HepG2 (cell line): ENCODE data around the gene MYO1E. TPM values are rescaled to one million over a fixed set of nuclear protein-coding genes. Genes with fewer than 3 reads are reported as not detected.

ENCODE experiments used
- EHMT2 ChIP-seq: fragments of 200-600 bp; sonication (generic); IDR thresholded peaks from 2 replicates; pipeline ENCODE4 v1.7.0; 2017; ENCODE audit warnings: antibody characterized with exemption, low read depth, low read length, borderline replicate concordance
- ETV5 ChIP-seq: IDR thresholded peaks from 2 replicates; pipeline ENCODE4 v1.6.1; 2018; ENCODE audit warnings: missing biosample characterization, missing genetic modification reagents, inconsistent platforms, borderline replicate concordance
- FIP1L1 ChIP-seq: fragments of 200-400 bp; formaldehyde crosslinking; IDR thresholded peaks from 2 replicates; pipeline ENCODE4 v1.6.1; 2018; ENCODE audit warnings: low read depth, mild to moderate bottlenecking, low read length, moderate library complexity, borderline replicate concordance; ENCODE audit not compliant: insufficient read depth
- GATA4 ChIP-seq: sonication (generic); IDR thresholded peaks from 2 replicates; pipeline ENCODE4 v1.6.1; 2016; ENCODE audit warnings: antibody characterized with exemption, low read depth, borderline replicate concordance
- GMEB1 ChIP-seq: sonication (generic); formaldehyde crosslinking; IDR thresholded peaks from 2 replicates; pipeline ENCODE4 v1.5.1; 2020; ENCODE audit warnings: missing genetic modification reagents, mild to moderate bottlenecking, borderline replicate concordance
- KMT2A ChIP-seq: sonication (generic); formaldehyde crosslinking; IDR thresholded peaks from 2 replicates; pipeline ENCODE4 v1.4.0; 2020; ENCODE audit warnings: missing genetic modification reagents
- PCBP1 ChIP-seq: fragments of 200-400 bp; formaldehyde crosslinking; IDR thresholded peaks from 2 replicates; pipeline ENCODE4 v1.6.1; 2017; ENCODE audit warnings: mild to moderate bottlenecking, low read depth, low read length, borderline replicate concordance
- SIX4 ChIP-seq: sonication (generic); formaldehyde crosslinking; IDR thresholded peaks from 2 replicates; pipeline ENCODE4 v1.4.0; 2020; ENCODE audit warnings: missing genetic modification reagents
- SP140L ChIP-seq: sonication (generic); formaldehyde crosslinking; IDR thresholded peaks from 2 replicates; pipeline ENCODE4 v1.4.0; 2020; ENCODE audit warnings: missing genetic modification reagents, borderline replicate concordance
- TBX3 ChIP-seq: fragments of 450-650 bp; IDR thresholded peaks from 2 replicates; pipeline ENCODE4 v1.6.1; 2017; ENCODE audit warnings: antibody characterized with exemption, mild to moderate bottlenecking, inconsistent platforms, borderline replicate concordance
- TEAD3 ChIP-seq: optimal IDR thresholded peaks from 2 replicates; pipeline ENCODE3; 2016; ENCODE audit warnings: borderline replicate concordance
- ZBTB1 ChIP-seq: sonication (generic); formaldehyde crosslinking; IDR thresholded peaks from 2 replicates; pipeline ENCODE4 v1.4.0; 2020; ENCODE audit warnings: missing genetic modification reagents, borderline replicate concordance
- ZFP36L1 ChIP-seq: sonication (generic); formaldehyde crosslinking; IDR thresholded peaks from 2 replicates; pipeline ENCODE4 v1.8.0; 2022; ENCODE audit warnings: mild to moderate bottlenecking, missing genetic modification reagents, moderate library complexity
- ZMAT3 ChIP-seq: sonication (generic); formaldehyde crosslinking; conservative IDR thresholded peaks from 2 replicates; pipeline ENCODE4 v1.7.0; 2021; ENCODE audit warnings: missing genetic modification reagents
- ZNF232 ChIP-seq: sonication (generic); formaldehyde crosslinking; IDR thresholded peaks from 2 replicates; pipeline ENCODE4 v1.4.0; 2020; ENCODE audit warnings: missing genetic modification reagents, borderline replicate concordance
- ZNF292 ChIP-seq: sonication (generic); formaldehyde crosslinking; IDR thresholded peaks from 2 replicates; pipeline ENCODE4 v1.8.1; 2022; ENCODE audit warnings: mild to moderate bottlenecking, low read depth, missing genetic modification reagents, borderline replicate concordance
- ZNF382 ChIP-seq: sonication (generic); formaldehyde crosslinking; IDR thresholded peaks from 2 replicates; pipeline ENCODE4 v1.5.0; 2020; ENCODE audit warnings: missing genetic modification reagents, mild to moderate bottlenecking, borderline replicate concordance
- ZNF383 ChIP-seq: sonication (generic); formaldehyde crosslinking; IDR thresholded peaks from 2 replicates; pipeline ENCODE4 v1.4.0; 2020; ENCODE audit warnings: missing genetic modification reagents, mild to moderate bottlenecking, borderline replicate concordance
- ZNF446 ChIP-seq: sonication (generic); formaldehyde crosslinking; IDR thresholded peaks from 2 replicates; pipeline ENCODE4 v1.5.0; 2020; ENCODE audit warnings: mild to moderate bottlenecking, missing genetic modification reagents
- polyA plus RNA-seq, 8 experiments: library from polyadenylated mRNA; depleted of rRNA in 3 of 8; stranded (reverse) in 7 of 8; unstranded in 1 of 8; fragments of >200 nt; fragmentation: Illumina TruSeq in 4 of 8; extraction: Trizol in 4 of 8; gene quantifications; 2 replicates each; pipeline versions ENCODE4 v1.2.1 to v1.2.3, GENCODE V29; 2011 to 2016; ENCODE audit warnings: low read depth in 4 of 8, missing spikeins in 1 of 8, mixed read lengths in 1 of 8; ENCODE audit not compliant: insufficient read depth in 1 of 8
- total RNA-seq, 5 experiments: library from RNA; depleted of rRNA; stranded (reverse); fragments of >200 nt; fragmentation: Illumina TruSeq; extraction: Trizol; gene quantifications; 2 replicates each; pipeline ENCODE4 v1.2.3, GENCODE V29; 2016; ENCODE audit warnings: low read depth in 1 of 5
- TF ChIP-seq, protein P1 (sequence below): sonication (generic); formaldehyde crosslinking; IDR thresholded peaks from 2 replicates; pipeline ENCODE4 v1.4.0; 2020; ENCODE audit warnings: missing genetic modification reagents, borderline replicate concordance
- TF ChIP-seq, protein P2 (sequence below): sonication (generic); formaldehyde crosslinking; IDR thresholded peaks from 2 replicates; pipeline ENCODE4 v1.8.1; 2023; ENCODE audit warnings: mild to moderate bottlenecking, missing genetic modification reagents

Gene MYO1E
- total and polyA plus RNA-seq, 2 of the 13 experiments (the other 11 are each of a cell fraction or from before 2014, with no cell fraction given) = 15.7 to 25.1 TPM

DNA sequence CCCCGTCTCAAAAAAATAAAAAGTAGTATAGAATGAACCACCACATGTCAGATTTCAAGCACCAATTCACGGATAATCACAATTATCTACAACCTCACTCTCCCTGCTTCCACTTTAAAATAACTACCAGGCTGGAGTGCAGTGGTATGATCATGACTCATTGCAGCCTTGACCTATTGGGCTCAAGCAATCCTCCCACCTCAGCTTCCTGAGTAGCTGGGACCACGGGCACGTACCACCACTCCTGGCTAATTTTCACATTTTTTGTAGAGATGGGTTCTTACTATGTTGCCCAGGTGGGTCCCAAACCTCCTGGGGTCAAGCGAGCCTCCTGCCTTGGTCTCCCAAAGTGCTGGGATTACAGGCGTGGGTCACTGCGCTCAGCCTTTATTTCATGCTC lies 204.1 kb downstream of the MYO1E start (continued):
- TF ChIP-seq GMEB1 (CRISPR knock-in tag) (no peak), ZFP36L1 (CRISPR knock-in tag) (no peak), SP140L (no peak), TBX3 (no peak), ZNF292 (CRISPR knock-in tag) (no peak), TEAD3 (CRISPR knock-in tag) (peak; percentile 69), ETV5 (peak; percentile 71; the same call in 1 of the 2 replicates), ZNF382 (CRISPR knock-in tag) (no peak), GATA4 (no peak), EHMT2 (no peak), PCBP1 (no peak), ZNF232 (CRISPR knock-in tag) (no peak), ZNF446 (no peak), SIX4 (CRISPR knock-in tag) (no peak), ZBTB1 (CRISPR knock-in tag) (no peak), ZNF383 (CRISPR knock-in tag) (no peak), ZMAT3 (CRISPR knock-in tag) (no peak), FIP1L1 (no peak), KMT2A (CRISPR knock-in tag) (no peak)
- TF ChIP-seq, protein P1, sequence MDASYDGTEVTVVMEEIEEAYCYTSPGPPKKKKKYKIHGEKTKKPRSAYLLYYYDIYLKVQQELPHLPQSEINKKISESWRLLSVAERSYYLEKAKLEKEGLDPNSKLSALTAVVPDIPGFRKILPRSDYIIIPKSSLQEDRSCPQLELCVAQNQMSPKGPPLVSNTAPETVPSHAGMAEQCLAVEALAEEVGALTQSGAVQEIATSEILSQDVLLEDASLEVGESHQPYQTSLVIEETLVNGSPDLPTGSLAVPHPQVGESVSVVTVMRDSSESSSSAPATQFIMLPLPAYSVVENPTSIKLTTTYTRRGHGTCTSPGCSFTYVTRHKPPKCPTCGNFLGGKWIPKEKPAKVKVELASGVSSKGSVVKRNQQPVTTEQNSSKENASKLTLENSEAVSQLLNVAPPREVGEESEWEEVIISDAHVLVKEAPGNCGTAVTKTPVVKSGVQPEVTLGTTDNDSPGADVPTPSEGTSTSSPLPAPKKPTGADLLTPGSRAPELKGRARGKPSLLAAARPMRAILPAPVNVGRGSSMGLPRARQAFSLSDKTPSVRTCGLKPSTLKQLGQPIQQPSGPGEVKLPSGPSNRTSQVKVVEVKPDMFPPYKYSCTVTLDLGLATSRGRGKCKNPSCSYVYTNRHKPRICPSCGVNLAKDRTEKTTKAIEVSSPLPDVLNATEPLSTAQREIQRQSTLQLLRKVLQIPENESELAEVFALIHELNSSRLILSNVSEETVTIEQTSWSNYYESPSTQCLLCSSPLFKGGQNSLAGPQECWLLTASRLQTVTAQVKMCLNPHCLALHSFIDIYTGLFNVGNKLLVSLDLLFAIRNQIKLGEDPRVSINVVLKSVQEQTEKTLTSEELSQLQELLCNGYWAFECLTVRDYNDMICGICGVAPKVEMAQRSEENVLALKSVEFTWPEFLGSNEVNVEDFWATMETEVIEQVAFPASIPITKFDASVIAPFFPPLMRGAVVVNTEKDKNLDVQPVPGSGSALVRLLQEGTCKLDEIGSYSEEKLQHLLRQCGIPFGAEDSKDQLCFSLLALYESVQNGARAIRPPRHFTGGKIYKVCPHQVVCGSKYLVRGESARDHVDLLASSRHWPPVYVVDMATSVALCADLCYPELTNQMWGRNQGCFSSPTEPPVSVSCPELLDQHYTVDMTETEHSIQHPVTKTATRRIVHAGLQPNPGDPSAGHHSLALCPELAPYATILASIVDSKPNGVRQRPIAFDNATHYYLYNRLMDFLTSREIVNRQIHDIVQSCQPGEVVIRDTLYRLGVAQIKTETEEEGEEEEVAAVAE (CRISPR knock-in tag) = no peak
- TF ChIP-seq, protein P2, sequence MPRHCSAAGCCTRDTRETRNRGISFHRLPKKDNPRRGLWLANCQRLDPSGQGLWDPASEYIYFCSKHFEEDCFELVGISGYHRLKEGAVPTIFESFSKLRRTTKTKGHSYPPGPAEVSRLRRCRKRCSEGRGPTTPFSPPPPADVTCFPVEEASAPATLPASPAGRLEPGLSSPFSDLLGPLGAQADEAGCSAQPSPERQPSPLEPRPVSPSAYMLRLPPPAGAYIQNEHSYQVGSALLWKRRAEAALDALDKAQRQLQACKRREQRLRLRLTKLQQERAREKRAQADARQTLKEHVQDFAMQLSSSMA = no peak
